GM21825 (cell line): ENCODE measurements around the gene LSR.

Source experiments
- ATAC-seq: cut with Tn5 transposase; IDR thresholded peaks from one replicate; pipeline ENCODE4 v1.9.1; 2021; ENCODE audit warnings: mild to moderate bottlenecking, moderate library complexity; ENCODE audit not compliant: unreplicated experiment

LSR gene

DNA sequence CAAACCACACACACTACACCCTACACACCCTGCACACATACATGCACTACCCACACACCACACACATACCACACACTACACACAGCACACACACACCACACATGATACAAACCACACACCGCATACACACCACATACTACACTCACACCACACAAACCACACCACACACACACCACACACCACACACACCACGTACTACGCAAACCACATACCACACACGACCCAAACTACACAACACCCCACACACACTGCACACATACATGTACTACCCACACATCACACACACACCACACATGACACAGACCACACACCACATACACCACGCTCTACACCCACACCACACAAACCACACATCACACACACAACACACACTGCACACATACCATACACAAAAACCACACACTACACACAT lies 49.8 kb downstream of the LSR start:
- no peak for ATAC-seq

DNA sequence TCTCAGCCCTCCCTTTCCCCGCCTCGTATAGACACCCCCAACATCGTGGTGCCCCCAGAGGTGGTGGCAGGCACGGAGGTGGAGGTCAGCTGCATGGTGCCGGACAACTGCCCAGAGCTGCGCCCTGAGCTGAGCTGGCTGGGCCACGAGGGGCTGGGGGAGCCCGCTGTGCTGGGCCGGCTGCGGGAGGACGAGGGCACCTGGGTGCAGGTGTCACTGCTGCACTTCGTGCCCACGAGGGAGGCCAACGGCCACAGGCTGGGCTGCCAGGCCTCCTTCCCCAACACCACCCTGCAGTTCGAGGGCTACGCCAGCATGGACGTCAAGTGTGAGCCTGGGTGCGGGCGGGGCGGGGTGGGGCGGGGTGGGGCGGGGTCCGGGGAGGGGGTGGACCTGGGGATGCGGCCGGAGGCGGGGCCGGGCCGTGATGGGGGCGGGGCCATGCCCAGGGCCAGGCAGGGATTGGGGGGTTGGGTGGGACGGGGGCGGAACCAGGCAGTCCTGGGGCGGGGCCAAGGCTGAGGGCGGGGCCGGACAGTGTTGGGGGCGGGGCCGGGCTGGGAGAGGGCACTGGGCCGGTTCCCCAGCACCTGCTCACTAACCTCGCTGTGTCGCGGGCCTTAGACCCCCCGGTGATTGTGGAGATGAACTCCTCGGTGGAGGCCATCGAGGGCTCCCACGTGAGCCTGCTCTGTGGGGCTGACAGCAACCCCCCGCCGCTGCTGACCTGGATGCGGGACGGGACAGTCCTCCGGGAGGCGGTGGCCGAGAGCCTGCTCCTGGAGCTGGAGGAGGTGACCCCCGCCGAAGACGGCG lies 50.9 kb downstream of the LSR start:
- ATAC-seq: no peak

DNA sequence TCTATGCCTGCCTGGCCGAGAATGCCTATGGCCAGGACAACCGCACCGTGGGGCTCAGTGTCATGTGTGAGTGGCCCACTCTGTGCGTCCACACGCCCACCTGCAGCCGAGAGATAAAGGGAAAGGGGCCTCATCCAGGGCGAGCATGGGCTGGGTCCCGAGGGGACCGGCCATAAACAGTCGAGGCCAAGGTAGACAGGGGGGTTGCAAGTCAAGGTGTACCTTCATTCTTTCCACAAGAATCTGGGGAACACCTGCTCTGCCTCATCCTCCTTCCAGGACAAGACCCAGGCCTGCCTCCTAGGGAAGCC lies 51.5 kb downstream of the LSR start:
- ATAC-seq: no peak

DNA sequence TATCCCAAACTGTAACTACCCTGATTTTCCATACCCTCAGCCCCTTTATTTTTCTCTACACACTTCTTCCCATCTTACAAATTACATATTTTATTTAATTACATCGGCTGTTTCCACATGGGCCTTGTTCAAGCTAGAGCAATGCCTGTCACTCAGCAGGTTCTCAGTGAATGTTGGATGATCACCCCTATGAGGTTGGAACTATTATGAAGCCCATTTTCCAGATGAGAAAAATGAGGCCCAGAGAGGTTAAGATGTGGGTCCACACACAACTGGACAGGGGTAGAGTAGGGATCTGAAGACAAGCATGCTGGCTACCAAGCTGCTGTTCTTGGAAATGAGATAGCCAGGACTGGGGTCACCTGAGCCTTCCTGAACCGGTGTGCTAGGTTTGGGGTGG lies 53.2 kb downstream of the LSR start:
- no peak for ATAC-seq

DNA sequence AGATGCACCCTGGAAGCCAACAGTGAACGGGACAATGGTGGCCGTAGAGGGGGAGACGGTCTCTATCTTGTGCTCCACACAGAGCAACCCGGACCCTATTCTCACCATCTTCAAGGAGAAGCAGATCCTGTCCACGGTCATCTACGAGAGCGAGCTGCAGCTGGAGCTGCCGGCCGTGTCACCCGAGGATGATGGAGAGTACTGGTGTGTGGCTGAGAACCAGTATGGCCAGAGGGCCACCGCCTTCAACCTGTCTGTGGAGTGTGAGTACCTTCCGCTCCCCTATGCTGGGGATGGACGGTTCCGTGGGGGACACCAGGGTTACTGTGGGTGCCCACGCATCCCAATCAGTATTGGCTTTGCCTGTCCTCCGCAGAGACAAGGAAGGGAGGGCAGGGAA lies 53.6 kb downstream of the LSR start:
- no peak for ATAC-seq

DNA sequence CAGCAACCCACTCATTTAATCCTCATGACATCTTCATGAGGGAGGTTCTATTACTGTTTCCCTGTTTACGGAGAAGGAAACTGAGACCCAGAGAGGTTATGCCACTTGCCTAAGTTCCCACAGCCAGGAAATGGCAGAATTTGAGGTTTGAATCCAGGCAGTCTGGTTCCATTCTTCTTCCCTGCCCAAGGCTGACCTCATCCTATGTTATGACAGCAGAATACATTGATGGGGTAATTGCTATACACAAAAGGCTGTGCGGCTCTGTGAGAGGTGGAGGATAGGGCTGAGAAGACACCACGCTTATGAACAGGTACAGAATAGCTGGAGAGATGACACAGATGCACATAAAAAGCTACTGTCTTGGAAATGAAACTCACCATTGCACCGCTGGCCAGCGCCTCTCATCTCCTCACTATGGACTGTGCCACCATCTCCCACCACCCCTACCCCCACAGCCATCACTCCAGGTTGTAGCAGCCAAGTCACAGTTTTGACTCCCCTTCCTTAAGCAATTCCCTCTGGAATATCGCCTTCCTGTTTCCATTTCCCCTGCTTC lies 54.6 kb downstream of the LSR start:
- ATAC-seq: no peak

DNA sequence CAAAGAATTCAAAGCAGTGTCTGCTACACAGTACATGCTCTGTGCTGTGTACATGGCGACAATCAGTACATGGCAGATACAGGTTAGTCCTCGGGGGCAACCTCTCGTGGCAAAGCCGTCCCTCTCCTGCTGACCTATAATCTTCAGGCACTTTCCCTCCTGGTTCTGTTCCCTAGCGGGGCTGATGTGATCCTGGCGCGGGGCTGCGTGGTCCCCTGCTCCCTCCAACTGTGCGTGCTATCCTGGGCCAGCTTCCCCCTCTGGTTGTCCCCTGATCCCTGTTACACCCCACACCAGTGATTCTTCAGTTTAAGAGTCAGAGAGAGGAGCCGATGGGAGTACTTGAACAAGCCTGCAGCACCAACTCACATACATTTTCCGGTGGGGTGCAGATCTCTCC lies 55.2 kb downstream of the LSR start:
- ATAC-seq: no peak

DNA sequence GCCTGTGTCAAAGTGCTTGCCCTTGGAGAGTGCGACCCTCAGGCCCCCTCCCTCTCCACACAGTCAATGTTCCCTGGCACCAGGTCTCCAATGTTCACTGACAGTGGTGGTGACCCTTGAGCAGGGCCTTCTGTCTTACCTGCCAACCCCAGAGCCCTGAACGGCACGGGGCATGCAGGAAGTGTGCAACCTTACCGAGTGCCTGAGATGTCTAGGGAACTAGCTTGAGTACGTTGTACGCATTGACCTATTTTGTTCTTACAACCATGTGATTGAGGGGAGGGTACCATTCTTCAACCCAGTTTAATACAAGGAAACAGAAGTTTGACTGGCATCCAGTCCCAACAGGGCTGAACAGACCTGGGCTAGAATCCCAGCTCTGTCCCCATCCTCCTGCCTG lies 56.4 kb downstream of the LSR start:
- ATAC-seq: no peak

DNA sequence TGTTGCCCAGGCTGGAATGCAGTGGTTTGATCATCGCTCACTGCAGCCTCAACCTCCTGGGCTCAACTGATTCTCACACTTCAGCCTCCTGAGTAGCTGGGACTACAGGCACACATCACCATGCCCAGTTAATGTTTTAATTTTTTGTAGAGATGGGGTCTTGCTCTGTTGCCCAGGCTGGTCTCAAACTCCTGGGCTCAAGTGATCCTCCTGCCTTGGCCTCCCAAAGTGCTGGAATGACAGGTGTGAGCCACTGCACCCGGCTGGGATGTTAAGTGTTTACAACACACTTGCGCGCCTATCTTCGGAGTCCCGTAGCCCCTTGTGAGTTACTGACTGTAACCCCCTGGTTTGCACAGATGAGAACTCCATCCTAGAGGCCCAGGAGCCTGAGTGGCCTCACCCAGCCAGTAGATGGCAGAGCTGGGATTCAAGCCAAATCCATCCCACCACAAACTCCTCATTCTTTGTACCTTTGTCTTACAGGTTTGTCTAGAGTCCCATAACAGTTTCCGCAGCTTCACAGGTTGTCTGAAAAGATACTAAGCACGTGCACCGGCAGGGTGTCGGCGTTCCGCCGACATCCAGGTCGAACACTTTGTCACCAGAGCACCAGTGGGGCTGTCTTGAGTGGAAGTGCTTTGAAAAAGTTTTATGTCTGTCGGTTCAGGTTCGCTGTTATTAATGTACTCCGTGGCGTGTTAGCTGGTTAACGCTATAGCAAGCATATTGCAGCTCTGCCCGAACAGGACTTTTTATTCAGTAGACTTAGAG lies 57.9 kb downstream of the LSR start:
- no peak for ATAC-seq

DNA sequence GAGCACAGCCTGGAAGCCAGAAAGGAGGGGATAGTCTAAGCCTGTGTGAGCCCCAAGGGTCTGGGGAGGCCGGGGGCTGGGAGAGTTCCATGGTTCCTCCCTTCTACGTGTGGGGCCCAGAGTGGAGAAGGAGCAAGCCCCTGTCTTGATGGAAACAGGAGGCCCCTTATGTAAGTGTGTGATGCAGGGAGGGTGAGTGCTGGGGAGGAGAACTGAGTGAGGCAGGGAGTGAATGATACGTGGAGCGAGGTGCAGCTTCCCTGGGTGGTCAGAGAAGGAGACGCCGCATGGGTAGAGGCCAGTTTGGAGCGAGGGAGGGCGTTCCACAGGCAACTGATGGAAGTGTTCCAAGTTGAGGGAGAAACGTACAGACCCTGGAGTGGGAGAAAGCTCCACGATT lies 59.1 kb downstream of the LSR start:
- ATAC-seq: no peak

DNA sequence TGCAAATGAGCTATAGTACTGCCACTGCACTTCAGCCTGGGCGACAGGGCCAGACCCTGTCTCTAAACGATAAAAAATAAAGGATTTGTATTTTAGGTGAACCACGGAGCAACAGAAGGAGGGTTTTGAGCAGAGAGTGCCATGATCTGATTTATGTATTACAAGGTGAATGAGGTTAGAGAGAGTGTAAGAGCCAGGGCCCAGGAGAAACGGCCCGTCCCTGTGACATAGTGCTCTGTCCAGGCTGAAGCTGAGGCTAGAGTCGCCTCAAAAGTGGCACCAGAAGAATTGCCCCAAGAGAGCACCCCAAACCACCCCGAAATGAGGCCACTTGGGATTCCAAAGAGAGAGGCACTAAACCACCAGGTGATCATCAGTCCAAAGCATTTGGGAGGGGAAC lies 60.1 kb downstream of the LSR start:
- no peak for ATAC-seq

DNA sequence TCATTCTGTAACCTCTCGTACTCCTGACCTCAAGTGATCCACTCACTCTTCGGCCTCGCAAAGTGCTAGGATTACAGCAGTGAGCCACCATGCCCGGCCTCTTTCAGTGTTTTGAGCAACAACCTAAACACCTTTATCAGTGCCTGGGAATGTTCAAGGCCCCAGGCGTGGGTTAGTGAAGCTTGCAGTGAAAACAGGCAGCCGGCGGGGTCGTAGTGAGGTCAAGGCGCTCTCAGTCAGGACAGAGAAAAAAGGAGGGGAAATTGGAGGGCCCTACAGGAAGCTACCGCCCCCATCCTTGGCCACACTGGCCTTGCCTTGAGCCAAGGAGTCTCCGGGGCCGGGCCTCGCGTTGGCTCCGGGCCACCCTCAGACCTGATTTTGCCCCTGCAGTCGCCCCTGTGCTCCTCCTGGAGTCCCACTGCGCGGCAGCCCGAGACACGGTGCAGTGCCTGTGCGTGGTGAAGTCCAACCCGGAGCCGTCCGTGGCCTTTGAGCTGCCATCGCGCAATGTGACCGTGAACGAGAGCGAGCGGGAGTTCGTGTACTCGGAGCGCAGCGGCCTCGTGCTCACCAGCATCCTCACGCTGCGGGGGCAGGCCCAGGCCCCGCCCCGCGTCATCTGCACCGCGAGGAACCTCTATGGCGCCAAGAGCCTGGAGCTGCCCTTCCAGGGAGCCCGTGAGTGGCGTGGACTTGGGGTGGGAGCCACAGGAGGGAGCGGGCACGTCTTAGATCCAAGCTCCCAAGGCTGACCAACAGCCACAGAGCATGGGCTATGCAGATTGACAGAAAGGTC lies 60.9 kb downstream of the LSR start:
- no peak for ATAC-seq

DNA sequence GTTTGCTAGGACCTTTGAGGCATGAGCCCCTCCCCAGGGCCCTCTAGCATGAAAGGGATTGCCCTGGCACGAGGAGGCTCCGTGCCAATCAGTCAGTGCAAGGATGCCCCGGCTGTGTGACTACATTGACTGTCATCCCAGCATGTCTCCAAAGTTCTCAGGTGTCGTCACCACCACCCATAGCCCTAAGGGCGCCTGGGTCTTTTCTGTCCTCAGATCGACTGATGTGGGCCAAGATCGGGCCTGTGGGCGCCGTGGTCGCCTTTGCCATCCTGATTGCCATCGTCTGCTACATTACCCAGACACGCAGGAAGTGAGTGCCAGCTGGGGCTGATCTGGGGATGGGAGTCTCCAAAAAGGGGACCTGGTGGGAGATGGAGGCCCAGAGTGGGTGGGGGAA lies 61.5 kb downstream of the LSR start:
- ATAC-seq: no peak

DNA sequence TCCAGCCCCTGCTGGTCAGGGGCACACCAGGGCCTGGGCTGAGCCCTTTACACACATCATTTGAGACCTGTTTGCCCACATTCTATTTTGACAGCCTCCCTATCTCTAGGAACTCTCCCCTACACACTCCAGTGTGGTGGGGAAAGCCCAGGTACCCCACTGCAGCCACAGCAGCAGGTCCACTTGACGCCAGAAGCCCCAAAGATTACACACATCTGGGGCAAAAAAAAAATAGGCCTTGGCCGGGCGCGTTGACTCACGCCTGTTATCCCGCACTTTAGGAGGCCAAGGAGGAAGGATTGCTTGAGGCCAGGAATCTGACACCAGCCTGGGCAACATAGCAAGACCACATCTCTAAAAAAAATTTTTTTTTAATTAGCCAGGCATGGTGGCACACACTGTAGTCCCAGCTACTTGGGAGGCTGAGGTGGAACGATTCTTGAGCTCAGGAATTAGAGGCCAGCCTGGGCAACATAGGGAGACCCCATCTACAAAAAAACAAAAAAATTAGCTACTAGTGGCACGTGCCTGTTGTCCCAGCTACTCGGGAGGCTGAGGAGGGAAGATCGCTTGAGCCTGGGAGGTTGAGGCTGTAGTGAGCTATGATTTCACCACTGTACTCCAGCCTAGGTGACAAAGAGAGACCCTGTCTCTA lies 62.1 kb downstream of the LSR start:
- ATAC-seq: no peak

DNA sequence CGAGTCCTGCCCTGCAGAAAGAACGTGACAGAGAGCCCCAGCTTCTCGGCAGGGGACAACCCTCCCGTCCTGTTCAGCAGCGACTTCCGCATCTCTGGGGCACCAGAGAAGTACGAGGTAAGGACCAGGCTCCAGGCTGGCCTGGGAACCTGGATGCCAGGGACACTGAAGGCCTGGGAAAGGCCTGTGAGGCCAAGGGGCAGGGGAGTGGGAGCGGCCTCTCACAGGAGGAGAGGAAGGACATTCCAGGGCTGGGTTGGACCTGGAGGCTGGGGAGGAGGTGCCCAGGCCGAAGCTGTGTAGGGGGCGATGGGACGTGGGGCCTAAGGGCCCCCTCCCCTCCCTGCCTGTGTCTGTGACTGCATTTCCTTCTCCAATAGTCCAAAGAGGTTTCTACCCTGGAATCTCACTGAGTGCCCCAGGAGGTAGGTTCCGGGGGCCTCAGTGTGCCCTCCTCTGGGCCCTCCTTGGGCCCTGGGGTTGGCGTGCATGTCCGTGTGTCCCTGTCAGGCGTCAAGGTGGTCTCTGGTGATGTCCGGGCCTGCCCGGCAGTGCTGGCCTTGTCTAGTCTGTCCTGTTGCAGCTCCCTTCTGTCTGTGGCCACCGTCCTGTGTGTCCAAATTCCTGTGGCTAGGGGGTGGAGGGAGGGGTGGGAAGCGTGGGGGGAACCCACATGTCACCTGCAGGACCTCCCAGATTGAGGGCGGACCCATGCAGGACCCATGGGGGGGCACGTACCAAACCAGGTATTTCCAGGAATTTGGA lies 63.3 kb downstream of the LSR start:
- no peak for ATAC-seq

DNA sequence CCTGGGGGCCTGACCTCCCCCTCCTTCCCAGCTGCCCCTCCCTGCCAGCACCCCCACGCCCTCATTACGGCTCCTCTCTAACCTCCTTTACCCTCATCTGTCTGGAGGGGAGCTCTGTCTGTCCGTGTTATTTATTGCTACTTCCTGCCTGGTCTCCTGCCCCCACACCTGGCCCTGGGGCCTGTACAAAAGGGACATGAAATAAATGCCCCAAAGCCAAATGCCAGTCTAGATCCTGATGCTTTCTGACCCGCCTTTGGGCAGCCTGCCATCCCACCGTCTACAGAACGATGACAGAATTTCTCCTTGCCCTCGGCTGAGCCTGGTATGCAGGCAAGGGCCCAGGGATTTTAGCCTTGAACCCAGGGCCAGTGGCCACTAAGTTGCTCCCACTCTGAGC lies 64.8 kb downstream of the LSR start:
- ATAC-seq: no peak

DNA sequence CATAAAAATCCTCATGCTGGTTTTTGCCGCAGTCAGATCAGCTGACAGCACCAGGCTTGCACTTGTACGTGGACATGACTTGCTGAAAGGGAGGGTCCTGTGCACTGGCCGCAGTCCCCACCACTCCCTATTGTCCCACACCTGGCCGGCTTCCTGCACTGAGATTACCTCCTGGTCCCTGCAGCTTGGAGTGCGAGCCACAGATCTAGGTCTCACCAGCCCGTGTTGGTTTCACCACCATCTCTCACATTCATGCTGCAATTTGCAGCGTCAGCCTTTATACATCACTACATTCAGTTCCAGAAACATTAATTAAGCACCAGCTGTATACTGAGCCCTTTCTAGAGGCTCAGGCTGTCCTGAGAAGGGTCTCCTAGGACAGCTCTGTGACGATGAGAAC lies 65.2 kb downstream of the LSR start:
- ATAC-seq: no peak

DNA sequence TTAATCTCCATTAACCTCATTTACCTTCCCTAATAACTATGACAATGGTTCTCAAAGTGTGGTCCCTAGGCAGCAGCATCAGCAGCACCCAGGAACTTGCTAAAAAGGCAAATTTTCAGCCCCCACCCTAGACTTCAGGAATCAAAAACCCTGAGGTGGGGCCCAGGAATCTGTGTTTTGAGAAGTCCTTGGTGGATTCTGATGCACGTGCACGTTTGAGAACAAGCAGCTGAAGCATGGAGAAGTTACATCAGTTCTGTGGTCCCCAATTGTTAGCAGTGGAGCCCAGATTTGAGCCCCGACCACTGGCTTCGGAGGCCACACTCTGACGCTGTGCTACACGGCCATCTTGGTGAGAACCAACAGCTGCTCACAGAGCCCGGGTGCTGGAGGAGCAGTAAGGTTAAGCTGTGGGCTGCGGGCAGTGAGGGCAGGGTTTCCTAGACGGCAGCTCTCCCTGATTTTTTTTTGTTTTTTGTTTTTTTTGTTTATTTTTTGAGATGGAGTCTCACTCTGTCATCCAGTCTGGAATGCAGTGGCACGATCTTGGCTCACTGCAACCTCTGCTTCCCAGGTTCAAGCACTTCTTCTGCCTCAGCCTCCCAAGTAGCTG lies 66.2 kb downstream of the LSR start:
- no peak for ATAC-seq

DNA sequence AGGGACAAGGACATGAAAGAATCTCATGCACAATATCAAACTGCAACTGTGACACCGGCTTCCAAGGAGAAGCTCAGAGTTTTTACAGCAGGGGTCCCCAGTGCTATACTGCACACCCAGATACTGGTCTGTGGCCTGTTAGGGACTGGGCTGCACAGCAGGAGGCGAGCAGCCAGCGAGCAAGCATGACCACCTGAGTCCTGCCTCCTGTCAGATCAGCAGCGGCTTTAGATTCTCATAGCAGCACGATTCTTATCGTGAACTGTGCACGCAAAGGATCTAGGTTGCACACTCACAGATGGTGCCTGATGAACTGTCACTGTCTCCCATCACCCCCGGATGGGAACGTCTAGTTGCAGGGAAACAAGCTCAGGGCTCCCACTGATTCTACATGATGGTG lies 67.1 kb downstream of the LSR start:
- no peak for ATAC-seq

DNA sequence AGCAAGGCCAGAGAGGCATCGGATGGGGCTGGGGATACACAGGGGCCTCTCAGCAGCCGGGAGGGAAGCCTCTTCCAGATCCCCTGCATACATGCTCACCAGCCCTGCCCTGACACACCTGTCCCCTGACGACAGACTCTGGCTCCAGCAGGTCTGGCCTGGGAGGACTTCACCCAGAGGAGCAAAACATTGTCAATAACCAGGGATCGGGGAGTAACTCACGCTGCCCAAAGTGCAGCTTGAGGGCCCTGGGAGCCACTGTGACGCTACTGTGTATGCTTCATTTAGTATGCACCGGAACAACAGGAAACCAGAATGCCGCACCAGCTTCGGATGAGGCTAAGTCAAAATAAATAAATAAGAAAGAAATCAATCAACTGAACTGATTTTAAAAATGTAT lies 67.8 kb downstream of the LSR start:
- ATAC-seq: no peak
